ENCODE measurements around the gene SNX5. TPM values are rescaled to one million over a fixed set of nuclear protein-coding genes. Genes with fewer than 3 reads are reported as not detected.

The SNX5 gene
- total and polyA plus RNA-seq, 2 of the 13 experiments (the other 11 are each of a cell fraction or from before 2014, with no cell fraction given) = 664 to 1,040 TPM

DNA sequence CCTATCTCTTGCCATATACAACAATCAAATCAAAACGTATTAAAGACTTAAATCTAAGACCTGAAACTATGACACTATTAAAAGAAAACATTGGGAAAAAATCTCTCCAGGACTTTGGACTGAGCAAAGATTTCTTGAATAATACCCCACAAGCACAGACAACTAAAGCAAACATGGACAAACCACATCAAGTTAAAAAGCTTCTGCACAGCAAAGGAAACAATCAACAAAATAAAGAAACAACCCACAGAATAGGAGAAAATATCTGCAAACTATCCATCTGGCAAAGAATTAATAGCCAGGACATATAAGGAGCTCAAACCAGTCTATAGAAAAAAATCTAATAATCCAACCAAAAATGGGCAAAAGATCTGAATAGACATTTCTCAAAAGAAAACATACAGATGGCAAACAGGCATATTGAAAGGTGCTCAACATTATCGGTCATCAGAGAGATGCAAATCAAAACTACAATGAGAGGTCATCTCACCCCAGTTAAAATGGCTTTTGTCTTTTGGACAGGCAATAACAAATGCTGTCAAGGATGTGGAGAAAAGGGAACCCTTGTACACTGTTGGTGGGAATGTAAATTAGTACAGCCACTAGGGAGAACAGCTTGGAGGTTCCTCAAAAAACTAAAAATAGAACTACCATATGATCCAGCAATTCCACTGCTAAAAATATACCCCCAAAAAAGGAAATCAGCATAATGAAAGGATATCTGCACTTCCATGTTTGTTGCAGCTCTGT is 76.2 kb downstream of the SNX5 start (continued):
- no peak for TF ChIP-seq ZNF331 (CRISPR knock-in tag; IDR thresholded peaks at IDR 0.05)
- TF ChIP-seq DR1 (CRISPR knock-in tag; IDR thresholded peaks at IDR 0.05) = no peak
- TF ChIP-seq ZNF564 (CRISPR knock-in tag; IDR thresholded peaks at IDR 0.05) = no peak
- TF ChIP-seq KLF16 (CRISPR knock-in tag; IDR thresholded peaks at IDR 0.05) = no peak
- TF ChIP-seq ZNF7 (CRISPR knock-in tag; IDR thresholded peaks at IDR 0.05) = peak; percentile 62
- TF ChIP-seq FOXA1 (IDR thresholded peaks at IDR 0.05) = no peak
- peak; percentile 52; the same call in 1 of the 2 replicates for TF ChIP-seq FOXA1 (CRISPR knock-in tag; IDR thresholded peaks at IDR 0.05)
- TF ChIP-seq ZNF724P (CRISPR knock-in tag; IDR thresholded peaks at IDR 0.05; ENCODE audit: borderline replicate concordance) = no peak
- TF ChIP-seq, protein P1, sequence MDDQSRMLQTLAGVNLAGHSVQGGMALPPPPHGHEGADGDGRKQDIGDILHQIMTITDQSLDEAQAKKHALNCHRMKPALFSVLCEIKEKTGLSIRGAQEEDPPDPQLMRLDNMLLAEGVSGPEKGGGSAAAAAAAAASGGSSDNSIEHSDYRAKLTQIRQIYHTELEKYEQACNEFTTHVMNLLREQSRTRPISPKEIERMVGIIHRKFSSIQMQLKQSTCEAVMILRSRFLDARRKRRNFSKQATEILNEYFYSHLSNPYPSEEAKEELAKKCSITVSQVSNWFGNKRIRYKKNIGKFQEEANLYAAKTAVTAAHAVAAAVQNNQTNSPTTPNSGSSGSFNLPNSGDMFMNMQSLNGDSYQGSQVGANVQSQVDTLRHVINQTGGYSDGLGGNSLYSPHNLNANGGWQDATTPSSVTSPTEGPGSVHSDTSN (CRISPR knock-in tag; IDR thresholded peaks at IDR 0.05; ENCODE audit: borderline replicate concordance) = no peak
- no peak for TF ChIP-seq ZNF136 (CRISPR knock-in tag; IDR thresholded peaks at IDR 0.05; ENCODE audit: low read depth)
- TF ChIP-seq, protein P2, sequence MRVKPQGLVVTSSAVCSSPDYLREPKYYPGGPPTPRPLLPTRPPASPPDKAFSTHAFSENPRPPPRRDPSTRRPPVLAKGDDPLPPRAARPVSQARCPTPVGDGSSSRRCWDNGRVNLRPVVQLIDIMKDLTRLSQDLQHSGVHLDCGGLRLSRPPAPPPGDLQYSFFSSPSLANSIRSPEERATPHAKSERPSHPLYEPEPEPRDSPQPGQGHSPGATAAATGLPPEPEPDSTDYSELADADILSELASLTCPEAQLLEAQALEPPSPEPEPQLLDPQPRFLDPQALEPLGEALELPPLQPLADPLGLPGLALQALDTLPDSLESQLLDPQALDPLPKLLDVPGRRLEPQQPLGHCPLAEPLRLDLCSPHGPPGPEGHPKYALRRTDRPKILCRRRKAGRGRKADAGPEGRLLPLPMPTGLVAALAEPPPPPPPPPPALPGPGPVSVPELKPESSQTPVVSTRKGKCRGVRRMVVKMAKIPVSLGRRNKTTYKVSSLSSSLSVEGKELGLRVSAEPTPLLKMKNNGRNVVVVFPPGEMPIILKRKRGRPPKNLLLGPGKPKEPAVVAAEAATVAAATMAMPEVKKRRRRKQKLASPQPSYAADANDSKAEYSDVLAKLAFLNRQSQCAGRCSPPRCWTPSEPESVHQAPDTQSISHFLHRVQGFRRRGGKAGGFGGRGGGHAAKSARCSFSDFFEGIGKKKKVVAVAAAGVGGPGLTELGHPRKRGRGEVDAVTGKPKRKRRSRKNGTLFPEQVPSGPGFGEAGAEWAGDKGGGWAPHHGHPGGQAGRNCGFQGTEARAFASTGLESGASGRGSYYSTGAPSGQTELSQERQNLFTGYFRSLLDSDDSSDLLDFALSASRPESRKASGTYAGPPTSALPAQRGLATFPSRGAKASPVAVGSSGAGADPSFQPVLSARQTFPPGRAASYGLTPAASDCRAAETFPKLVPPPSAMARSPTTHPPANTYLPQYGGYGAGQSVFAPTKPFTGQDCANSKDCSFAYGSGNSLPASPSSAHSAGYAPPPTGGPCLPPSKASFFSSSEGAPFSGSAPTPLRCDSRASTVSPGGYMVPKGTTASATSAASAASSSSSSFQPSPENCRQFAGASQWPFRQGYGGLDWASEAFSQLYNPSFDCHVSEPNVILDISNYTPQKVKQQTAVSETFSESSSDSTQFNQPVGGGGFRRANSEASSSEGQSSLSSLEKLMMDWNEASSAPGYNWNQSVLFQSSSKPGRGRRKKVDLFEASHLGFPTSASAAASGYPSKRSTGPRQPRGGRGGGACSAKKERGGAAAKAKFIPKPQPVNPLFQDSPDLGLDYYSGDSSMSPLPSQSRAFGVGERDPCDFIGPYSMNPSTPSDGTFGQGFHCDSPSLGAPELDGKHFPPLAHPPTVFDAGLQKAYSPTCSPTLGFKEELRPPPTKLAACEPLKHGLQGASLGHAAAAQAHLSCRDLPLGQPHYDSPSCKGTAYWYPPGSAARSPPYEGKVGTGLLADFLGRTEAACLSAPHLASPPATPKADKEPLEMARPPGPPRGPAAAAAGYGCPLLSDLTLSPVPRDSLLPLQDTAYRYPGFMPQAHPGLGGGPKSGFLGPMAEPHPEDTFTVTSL (CRISPR knock-in tag; IDR thresholded peaks at IDR 0.05; ENCODE audit: borderline replicate concordance) = peak; percentile 82; the same call in 1 of the 2 replicates
- peak; percentile 66; the same call in 1 of the 2 replicates for TF ChIP-seq NCOR1 (IDR thresholded peaks at IDR 0.05; ENCODE audit: borderline replicate concordance, low read length)
- no peak for TF ChIP-seq HOXA9 (CRISPR knock-in tag; IDR thresholded peaks at IDR 0.05; ENCODE audit: borderline replicate concordance)
- TF ChIP-seq XRCC5 (optimal IDR thresholded peaks at IDR 0.05; ENCODE audit: low read length) = no peak
- TF ChIP-seq, protein P3, sequence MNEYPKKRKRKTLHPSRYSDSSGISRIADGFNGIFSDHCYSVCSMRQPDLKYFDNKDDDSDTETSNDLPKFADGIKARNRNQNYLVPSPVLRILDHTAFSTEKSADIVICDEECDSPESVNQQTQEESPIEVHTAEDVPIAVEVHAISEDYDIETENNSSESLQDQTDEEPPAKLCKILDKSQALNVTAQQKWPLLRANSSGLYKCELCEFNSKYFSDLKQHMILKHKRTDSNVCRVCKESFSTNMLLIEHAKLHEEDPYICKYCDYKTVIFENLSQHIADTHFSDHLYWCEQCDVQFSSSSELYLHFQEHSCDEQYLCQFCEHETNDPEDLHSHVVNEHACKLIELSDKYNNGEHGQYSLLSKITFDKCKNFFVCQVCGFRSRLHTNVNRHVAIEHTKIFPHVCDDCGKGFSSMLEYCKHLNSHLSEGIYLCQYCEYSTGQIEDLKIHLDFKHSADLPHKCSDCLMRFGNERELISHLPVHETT (CRISPR knock-in tag; conservative IDR thresholded peaks at IDR 0.05) = no peak
- TF ChIP-seq, protein P4, sequence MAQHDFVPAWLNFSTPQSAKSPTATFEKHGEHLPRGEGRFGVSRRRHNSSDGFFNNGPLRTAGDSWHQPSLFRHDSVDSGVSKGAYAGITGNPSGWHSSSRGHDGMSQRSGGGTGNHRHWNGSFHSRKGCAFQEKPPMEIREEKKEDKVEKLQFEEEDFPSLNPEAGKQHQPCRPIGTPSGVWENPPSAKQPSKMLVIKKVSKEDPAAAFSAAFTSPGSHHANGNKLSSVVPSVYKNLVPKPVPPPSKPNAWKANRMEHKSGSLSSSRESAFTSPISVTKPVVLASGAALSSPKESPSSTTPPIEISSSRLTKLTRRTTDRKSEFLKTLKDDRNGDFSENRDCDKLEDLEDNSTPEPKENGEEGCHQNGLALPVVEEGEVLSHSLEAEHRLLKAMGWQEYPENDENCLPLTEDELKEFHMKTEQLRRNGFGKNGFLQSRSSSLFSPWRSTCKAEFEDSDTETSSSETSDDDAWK (CRISPR knock-in tag; IDR thresholded peaks at IDR 0.05) = no peak
- TF ChIP-seq, protein P5, sequence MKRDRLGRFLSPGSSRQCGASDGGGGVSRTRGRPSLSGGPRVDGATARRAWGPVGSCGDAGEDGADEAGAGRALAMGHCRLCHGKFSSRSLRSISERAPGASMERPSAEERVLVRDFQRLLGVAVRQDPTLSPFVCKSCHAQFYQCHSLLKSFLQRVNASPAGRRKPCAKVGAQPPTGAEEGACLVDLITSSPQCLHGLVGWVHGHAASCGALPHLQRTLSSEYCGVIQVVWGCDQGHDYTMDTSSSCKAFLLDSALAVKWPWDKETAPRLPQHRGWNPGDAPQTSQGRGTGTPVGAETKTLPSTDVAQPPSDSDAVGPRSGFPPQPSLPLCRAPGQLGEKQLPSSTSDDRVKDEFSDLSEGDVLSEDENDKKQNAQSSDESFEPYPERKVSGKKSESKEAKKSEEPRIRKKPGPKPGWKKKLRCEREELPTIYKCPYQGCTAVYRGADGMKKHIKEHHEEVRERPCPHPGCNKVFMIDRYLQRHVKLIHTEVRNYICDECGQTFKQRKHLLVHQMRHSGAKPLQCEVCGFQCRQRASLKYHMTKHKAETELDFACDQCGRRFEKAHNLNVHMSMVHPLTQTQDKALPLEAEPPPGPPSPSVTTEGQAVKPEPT (CRISPR knock-in tag; IDR thresholded peaks at IDR 0.05; ENCODE audit: low read depth) = no peak
